Spleen (tissue), 7 donors: ENCODE measurements around the gene INSL4.

ENCODE experiments used
- POLR2A ChIP-seq, 3 donors: fragments of 450-650 bp; IDR thresholded peaks; one replicate each; pipeline ENCODE4 v1.5.1; 2017; ENCODE audit warnings: antibody characterized with exemption in 3 of 3, mild to moderate bottlenecking in 1 of 3
- POLR2AphosphoS5 ChIP-seq, 3 donors: sonication (generic); formaldehyde crosslinking; IDR thresholded peaks; one replicate each; pipeline ENCODE4 v1.5.1; 2017; ENCODE audit warnings: antibody characterized with exemption in 3 of 3
- TF ChIP-seq, protein P1 (sequence below), 11 experiments: fragments of 200-600 bp in 7 of 11; fragments of 450-650 bp in 4 of 11; sonication (generic) in 4 of 11; IDR thresholded peaks in 8 of 11; conservative IDR thresholded peaks in 3 of 11; 1 replicate in 7 of 11; 2 replicates in 4 of 11; pipeline versions ENCODE4 v1.4.0 to v1.8.0; 2016 to 2021; ENCODE audit warnings: antibody characterized with exemption in 11 of 11, inconsistent platforms in 4 of 11, mild to moderate bottlenecking in 1 of 11
- donor health status: DM: no; HTN: no; CAD: no; lungs with moderate emphysema.
- donor health status: DM: no; HTN: no; CAD: no.
- donor health status: DM: no; HTN: no; CAD: no.

DNA sequence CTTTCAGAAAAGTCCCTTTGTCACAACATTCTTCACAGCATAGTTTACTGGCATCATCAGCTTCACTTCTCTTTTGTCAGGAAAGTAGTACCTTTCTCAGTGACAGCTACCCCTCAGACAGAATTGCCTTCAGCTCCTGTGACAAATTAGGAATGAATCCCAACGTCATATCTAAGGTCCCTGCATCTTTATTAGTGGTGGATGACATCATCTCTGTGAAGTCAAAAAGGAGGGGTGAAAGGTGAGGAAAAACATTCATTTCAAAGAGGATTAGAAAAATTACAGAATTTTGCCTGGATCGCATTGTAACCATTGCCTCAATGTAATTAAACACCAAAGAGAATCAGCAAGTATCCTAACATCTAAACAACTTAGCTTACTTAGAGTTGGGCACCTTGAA, 37.9 kb upstream of the INSL4 start:
- TF ChIP-seq, protein P1, sequence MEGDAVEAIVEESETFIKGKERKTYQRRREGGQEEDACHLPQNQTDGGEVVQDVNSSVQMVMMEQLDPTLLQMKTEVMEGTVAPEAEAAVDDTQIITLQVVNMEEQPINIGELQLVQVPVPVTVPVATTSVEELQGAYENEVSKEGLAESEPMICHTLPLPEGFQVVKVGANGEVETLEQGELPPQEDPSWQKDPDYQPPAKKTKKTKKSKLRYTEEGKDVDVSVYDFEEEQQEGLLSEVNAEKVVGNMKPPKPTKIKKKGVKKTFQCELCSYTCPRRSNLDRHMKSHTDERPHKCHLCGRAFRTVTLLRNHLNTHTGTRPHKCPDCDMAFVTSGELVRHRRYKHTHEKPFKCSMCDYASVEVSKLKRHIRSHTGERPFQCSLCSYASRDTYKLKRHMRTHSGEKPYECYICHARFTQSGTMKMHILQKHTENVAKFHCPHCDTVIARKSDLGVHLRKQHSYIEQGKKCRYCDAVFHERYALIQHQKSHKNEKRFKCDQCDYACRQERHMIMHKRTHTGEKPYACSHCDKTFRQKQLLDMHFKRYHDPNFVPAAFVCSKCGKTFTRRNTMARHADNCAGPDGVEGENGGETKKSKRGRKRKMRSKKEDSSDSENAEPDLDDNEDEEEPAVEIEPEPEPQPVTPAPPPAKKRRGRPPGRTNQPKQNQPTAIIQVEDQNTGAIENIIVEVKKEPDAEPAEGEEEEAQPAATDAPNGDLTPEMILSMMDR (IDR thresholded peaks at IDR 0.05 in 8 of 11, conservative IDR thresholded peaks at IDR 0.05 in 3 of 11): no peak
- no peak for TF ChIP-seq POLR2A (IDR thresholded peaks at IDR 0.05)
- TF ChIP-seq POLR2AphosphoS5 (IDR thresholded peaks at IDR 0.05): no peak
